GM12892 (cell line): ENCODE measurements around the gene TRIM73.
A peak's percentile ranks its signal among the peaks of the same experiment; 100 is the strongest.
"Not testable (repeated sequence)": the region's sequence is repeated elsewhere in the genome, so short reads cannot be mapped to it uniquely, and the experiment has no call there.

ENCODE experiments used
- DNase-seq: peaks from one replicate; pipeline ENCODE4 v3.0.0; 2011; ENCODE audit not compliant: insufficient read length
- FAIRE-seq: peaks from 2 replicates; lab custom pipeline; 2011; peaks lifted over from hg19 to GRCh38; lab: Jason Lieb, UNC

The TRIM73 gene

DNA sequence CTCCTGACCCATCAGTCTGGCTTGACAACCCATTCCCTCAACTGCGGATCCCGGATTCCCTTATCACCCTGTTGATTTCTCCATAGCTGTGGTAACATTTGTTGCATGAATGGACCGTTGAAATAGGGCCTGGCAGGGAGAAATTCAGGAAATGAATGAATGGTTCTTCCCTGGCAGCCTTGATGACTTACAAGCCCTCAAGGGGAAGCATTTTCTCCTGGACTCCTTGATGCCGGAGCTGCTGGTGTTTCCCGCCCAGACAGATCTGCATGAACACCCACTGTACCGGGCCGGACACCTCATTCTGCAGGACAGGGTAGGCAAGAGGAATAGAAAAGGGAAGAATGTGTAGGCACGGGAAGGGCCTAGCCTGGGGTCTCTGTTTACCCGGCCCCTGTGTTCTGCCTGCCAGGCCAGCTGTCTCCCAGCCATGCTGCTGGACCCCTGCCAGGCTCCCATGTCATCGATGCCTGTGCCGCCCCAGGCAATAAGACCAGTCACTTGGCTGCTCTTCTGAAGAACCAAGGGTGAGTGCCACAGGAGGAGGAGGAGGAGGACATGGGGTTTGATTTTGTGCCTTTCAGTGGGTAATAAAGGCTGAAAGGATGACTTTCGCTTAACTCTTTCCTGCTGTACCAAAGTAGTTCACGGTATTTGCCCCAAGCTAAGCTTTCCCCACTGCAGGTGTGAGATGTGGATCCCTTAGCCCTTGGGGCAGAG, 19.4 kb downstream of the TRIM73 start:
- not testable (repeated sequence) for FAIRE-seq, DNase-seq

DNA sequence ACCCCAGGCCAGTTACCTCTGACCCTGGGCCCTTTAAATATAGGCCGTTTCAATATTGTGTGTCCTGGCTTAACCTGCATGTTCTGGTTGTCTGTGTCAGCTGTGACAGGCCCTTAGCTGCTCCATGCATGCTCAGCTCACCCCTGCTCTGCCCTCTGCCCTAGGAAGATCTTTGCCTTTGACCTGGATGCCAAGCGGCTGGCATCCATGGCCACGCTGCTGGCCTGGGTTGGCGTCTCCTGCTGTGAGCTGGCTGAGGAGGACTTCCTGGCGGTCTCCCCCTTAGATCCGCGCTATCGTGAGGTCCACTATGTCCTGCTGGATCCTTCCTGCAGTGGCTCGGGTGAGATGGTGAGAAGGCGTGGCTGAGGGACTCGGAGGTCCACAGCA, 20.0 kb downstream of the TRIM73 start:
- not testable (repeated sequence) for FAIRE-seq, DNase-seq

DNA sequence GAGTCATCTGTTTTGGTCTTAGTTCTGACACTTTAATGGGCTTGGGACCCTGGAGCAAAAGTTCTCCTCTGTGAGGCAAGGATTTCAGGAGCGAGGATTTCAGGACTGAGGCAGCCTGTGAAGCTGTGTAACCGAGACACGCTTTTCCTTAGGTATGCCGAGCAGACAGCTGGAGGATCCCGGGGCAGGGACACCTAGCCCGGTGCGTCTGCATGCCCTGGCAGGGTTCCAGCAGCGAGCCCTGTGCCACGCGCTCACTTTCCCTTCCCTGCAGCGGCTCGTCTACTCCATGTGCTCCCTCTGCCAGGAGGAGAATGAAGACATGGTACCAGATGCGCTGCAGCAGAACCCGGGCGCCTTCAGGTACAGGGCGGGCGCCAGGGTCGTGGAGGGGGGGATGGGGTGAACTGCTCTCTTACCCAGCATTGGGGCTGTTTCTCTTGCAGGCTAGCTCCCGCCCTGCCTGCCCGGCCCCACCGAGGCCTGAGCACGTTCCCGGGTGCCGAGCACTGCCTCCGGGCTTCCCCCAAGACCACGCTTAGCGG, 20.5 kb downstream of the TRIM73 start:
- DNase-seq, FAIRE-seq: not testable (repeated sequence)

DNA sequence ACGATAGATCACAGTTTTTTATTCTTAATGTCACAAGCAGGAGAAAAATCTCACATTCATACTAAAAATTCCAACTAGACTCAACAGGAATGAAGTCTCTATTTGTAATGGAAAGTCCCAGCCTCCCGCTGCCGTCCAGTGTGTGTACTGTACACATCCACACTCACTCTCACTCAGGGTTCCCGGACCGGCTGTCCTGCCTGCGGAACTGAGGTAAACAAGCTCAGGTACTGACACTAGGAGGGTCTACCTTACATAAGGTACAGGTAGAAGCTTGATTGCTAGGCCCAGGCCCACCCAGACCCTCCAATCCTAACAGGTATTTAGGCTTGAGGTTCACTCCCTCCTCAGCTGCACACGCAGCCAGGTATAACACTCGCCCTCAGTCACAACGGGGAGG, 21.4 kb downstream of the TRIM73 start:
- DNase-seq, FAIRE-seq: not testable (repeated sequence)

DNA sequence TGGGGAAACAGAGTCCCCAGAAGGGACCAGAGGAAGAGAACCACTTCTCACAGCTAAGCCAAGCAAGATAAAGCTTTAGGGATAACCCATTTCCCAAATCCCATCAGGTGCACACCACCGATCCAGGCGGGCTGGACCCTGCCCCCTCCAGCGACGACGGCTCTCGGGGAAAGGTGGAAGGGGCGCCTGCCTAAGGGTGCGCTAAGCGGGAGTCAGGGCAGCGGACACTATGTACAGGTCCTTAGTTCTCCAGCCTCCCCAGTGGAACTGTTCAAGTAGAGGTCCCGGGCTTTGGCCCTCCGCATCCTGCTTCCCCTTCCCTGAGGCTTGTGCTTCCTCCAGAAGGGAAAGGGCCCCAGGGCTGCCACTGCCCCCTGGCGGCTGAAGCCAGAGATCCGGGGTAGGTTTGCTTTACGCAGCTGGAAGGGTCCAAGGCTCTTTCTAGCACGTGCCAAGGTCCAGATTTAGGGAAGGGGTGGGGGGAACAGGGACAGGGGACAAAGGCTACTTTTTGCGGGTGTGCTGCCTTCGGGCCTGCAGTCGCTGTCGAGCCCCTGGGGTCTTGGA, 22.9 kb downstream of the TRIM73 start:
- not testable (repeated sequence) for DNase-seq, FAIRE-seq

DNA sequence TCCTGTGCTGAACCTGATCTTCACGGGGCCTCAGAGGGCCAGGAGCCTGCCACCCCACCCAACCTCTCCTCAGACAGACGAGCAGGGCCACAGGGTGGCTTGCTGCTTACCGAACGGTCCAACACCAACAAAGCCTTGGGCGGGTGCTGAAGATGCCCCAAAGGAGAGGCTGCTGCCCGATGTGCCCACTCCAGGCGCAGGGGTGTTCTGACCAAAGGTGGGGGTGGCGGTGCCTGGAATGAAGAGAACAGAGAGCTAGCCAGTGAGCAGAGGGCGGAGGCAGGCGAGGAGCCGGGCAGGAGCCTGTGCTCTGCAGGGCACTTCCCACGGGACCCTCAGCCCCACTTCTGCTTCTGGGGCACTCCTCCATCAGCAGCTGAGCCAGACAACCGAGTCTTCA, 23.8 kb downstream of the TRIM73 start:
- not testable (repeated sequence) for DNase-seq, FAIRE-seq

DNA sequence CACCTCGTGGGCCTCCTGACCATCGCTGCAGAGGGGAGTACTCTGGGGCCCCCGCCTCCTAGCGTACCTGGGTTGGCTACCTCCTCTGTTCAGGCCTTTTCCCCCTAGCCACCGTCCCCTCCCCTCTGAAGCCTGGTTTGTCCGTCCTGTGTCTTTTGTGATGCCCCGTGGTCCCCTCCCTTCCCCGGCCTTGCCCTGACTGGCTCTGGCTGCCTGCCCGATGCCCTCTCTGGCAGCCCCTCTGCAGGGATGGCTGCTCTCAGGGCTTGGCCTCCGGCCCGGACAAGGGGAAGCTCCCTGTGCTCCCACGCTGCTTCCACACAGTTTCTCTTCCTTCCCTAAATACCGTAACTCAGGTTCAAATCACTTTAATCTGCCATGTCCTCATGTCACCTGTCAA, 24.3 kb downstream of the TRIM73 start:
- DNase-seq, FAIRE-seq: not testable (repeated sequence)

DNA sequence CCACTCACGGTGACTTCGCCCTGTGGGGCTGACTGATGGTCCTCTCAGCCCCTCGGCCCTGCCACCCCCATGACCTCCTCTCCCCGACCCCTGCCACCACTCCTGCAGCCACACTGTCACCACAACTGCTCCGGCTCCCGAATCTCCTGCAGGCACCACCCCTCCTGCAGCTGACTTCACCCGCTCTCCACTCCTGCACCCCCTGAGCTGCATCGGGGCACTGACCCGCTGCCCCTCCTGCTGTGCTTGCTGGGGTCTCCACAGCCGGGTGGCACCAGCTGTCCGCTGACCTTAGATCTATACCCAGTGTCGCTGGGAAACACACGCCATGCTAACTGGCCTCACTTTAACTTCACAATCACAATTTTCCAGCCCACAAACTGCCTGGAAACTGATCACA, 24.7 kb downstream of the TRIM73 start:
- not testable (repeated sequence) for FAIRE-seq, DNase-seq

DNA sequence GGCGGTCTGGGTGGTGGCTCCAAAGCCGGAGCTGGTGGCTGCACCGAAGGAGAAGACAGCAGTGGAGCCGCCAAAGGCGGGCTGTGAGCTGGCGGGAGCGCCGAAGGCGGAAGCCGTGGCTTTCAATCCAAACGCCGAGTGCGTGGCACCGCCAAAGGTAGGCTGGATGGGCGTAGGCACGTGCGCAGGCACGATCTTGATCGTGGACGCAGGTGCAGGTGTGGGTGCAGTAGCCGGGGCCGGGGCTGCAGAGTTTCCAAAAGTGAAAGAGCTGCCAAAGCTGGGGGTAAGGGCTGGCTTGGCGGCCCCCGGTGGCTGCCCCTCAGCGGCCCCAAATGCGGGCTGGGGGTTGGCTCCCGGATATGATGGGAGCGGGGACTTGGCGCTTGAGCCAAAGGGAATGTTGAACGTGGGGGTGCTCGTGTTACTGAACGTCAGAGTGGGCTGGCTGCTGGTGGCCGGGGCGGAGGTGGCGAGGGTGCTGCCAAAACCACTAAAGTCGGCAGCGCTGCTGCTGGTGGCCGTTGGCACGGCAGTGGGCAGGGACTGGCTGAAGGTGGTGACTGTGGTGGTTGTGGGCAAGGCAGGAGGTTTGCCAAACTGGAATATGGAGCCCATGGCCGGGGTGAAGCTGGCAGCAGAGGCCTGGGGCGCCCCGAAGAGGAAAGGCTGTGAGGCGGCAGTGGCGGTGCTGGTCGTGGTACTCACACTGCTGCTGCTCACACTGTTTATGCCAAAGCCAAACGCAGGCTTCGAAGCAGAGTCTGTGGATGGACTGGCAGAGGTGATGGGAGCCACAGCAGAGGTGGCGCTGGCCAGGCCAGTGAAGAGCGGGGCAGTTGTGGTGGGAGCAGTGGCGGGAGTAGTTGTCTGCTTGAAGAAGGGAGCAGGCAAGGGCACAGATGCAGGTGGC, 26.6 kb downstream of the TRIM73 start:
- DNase-seq, FAIRE-seq: not testable (repeated sequence)

DNA sequence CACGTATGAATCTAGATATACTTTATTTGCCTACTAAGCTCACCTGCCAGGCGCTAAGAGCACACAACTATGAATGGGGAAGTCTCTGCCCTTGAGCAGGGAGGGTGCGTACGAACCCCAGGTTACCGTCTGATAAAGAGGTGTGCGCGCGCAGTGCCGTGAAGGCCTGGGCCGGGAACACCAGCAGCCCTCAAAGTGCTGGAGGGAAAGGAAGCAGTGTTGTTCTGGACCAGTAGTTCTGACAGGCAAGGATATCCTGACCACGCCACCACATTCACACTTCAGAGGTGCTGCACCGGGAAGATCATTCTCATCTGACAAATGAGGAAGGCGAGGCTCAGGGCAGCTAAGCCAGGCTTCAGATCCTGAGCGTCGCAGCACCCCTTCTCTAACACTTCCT, 28.1 kb downstream of the TRIM73 start:
- DNase-seq, FAIRE-seq: not testable (repeated sequence)

DNA sequence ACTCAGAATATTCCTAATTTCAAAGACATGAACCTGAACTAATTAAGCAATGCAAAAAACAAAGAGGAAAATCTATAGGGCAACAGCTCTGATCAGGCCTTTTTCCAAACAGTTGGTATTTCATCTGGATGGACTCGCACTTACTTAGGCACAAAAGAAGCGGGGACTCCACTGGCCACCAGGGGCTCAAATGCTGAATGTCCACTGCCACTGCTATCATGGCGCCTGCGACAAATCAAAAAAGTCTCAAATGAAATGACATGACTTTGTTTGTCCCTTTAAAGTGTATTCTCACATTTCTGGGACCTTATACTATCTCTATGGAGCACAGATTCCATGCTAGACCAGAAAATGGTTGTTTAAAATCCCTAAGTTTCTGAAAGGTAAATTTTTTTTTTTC, 43.6 kb downstream of the TRIM73 start:
- DNase-seq, FAIRE-seq: not testable (repeated sequence)

DNA sequence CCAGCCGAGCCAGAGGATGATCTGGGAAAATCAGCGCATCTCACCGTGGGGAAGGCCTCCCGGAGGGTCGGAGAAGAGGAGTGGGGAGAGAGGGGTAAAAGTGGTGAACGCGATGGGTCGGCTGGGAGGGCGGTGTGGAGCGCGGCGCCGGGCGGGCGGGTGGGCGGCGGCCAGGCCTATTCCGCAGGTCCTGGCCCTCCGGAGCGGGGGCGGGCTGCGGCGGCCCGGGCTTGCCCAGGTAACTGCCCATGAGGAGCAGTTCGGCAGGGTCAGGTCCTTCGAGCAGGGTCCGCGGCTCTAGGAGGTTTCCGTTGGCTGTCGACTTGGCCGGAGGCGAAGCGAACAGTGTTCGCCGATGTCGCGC, 46.7 kb downstream of the TRIM73 start:
- FAIRE-seq, DNase-seq: not testable (repeated sequence)

DNA sequence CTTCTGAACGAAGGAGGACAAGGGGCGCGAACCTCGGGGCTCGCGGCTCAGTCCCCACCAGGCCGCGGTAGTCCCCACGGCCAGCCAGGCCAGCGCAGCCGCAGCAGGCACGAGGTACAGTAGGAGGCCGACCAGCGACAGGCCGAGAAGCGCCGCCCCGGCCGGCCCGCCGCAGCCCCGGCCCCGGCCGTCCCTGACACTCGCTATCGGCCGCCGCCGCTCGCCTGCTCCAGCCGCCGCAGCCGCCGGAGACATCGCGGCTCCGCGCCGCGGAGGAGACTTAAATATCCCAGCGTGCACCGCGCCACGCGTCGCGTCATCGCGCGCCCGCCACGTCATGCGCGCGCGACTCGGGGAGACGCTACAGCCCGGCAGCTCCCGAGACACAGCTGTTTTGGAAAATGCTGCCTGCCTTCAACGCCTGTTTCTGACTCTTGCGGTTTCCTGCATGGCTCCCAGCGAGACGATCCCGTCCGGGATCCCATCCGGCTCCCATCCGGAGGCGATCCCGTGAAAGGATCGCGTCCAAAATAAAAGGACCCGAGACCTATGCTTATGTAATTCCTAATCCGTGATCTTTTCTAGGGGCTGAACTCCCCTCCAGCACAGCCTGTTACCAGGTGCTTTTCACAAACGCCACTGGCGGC, 47.2 kb downstream of the TRIM73 start:
- DNase-seq: not testable (repeated sequence)
- FAIRE-seq: peak; percentile 90

DNA sequence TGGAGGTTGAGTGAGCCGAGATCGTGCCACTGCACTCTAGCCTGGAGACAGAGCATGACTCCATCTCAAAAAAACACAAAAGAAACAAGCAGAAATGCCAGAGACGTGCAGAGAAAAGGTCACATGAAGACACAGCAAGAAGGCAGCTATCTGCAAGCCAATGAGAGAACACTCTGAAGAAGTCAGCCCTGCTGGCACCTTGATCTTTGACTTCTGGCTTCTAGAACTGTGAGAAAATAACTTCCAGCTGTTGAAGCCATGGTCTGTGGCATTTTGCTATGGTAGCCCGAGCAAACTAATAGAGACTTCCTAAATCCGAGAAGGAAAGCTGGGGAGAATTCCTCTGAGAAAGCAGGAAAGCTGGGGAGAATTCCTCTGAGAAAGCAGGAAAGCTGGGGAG, 54.5 kb downstream of the TRIM73 start:
- not testable (repeated sequence) for FAIRE-seq

DNA sequence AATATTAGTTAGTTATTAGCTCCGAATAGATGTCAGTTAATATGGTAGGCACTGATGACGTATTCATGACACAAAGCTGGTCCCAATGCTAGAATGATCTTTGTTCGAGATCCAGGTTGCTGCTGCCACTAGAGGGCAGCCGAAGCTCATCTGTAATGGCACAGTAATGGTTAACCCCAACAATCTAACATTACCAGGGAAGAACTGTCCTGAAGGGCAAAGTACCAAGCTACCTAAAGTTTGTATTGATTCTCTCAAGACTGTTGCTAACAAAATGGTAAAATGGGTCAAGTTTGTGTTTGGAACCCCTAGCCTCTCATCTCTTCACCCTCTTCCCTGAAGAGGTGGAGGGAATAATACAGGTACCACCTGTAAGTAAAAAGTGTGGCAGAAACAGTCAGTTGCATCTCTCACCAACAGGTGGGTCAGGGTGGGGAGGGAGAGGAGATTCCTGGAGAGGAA, 57.1 kb downstream of the TRIM73 start:
- FAIRE-seq: peak; percentile 60
- DNase-seq: not testable (repeated sequence)

More for the DNA sequence above, 54.5 kb downstream of the TRIM73 start:
- DNase-seq: not testable (repeated sequence)
